NB4 (cell line): ENCODE measurements around the gene MAD1L1.

Experiments
- DNase-seq: peaks from one replicate; pipeline ENCODE4 v3.0.0; 2010; ENCODE audit warnings: low read depth
- H3K4me3 ChIP-seq: one replicate; pipeline ENCODE4 v1.5.1; 2011; ENCODE audit warnings: mild to moderate bottlenecking, low read depth, low read length, moderate library complexity
- CTCF ChIP-seq: IDR thresholded peaks from one replicate; pipeline ENCODE4 v1.5.1; 2012; ENCODE audit warnings: low read depth, low read length
- MYC ChIP-seq: IDR thresholded peaks from 2 replicates; pipeline ENCODE4 v1.6.1; 2011; ENCODE audit warnings: low read depth, low read length
- POLR2A ChIP-seq: IDR thresholded peaks from 2 replicates; pipeline ENCODE4 v1.6.1; 2011; ENCODE audit warnings: mild to moderate bottlenecking; ENCODE audit not compliant: insufficient read length; ENCODE audit errors: extremely low read depth
- TF ChIP-seq, protein P1 (sequence below): IDR thresholded peaks from 2 replicates; pipeline ENCODE4 v1.6.1; 2011; ENCODE audit warnings: low read depth, low read length

MAD1L1 gene

GRCh38 chr7:1952781-1953180 lies 280.0 kb downstream of the MAD1L1 start:
- no peak for DNase-seq
- TF ChIP-seq, protein P1, sequence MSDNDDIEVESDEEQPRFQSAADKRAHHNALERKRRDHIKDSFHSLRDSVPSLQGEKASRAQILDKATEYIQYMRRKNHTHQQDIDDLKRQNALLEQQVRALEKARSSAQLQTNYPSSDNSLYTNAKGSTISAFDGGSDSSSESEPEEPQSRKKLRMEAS, result no peak
- TF ChIP-seq POLR2A (no peak), CTCF (no peak), MYC (no peak)
- H3K4me3 ChIP-seq, result no peak overlapping the region

GRCh38 chr7:1952169-1952760 lies 280.5 kb downstream of the MAD1L1 start:
- TF ChIP-seq MYC (no peak), CTCF (no peak), POLR2A (no peak)
- TF ChIP-seq, protein P1, result no peak
- no peak for DNase-seq
- no peak overlapping the region for H3K4me3 ChIP-seq

- TF ChIP-seq CTCF (no peak), POLR2A (no peak), MYC (no peak)
- TF ChIP-seq, protein P1, result no peak
- no peak for DNase-seq
- H3K4me3 ChIP-seq, result no peak overlapping the region
These were observed 281.1 kb downstream of the MAD1L1 start for GRCh38 chr7:1951600-1951999.

- H3K4me3 ChIP-seq, result no peak overlapping the region
- peak; percentile 76 for DNase-seq
- TF ChIP-seq, protein P1, result peak; percentile 99
- no peak for TF ChIP-seq CTCF
- no peak for TF ChIP-seq POLR2A
- TF ChIP-seq MYC, result peak; percentile 91
These were observed 281.6 kb downstream of the MAD1L1 start for GRCh38 chr7:1951159-1951536.

DNA sequence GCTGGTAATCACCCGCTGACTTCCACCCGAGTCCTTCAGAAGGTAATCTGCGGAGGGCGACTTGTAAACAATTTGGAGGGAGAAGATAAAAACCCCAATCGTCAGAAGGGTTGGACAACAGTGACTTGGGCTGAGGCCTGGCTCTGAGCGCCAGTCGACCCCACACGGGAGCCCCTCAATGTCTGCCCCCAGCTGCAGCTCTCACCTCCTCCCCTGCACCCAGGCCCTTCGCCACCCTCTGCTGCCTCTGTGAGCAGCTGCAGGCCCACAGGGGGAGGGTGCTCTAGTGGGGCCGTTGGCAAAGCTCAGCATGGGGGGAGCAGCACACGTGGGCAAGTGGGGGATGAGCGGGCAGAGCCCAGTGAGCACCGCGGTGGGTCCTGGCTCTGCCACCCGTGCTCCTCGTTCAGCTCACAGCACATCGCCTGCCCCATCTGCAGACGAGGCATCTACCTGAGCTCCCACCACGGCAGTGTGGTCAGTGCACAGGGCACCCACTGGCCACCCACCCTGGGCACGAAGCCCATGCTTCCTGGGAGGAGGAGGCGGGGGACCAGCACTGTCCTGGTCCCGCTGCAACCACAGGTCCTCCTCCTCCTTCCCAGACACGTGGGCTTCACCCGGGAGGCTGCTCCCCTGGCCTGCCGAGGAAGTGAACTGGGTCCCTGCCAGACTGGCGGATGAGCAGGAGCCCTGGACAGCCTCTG lies 282.1 kb downstream of the MAD1L1 start:
- no peak for DNase-seq
- TF ChIP-seq MYC, result no peak
- TF ChIP-seq, protein P1, result no peak
- no peak for TF ChIP-seq POLR2A
- TF ChIP-seq CTCF, result no peak
- H3K4me3 ChIP-seq, result no peak overlapping the region
